WTC11 (cell line): Measurements from ENCODE around the gene RASGEF1C. TPM values are rescaled to one million over a fixed set of nuclear protein-coding genes. Genes with fewer than 3 reads are reported as not detected.

Experiments
- ATAC-seq: fragments of 200-7000 bp; cut with Tn5 transposase; 2 replicates; pipeline ENCODE4 v1.10.0; 2021; ENCODE audit warnings: mild to moderate bottlenecking, moderate library complexity
- CTCF ChIA-PET: fragments of 300-600 bp; sonication (Branson Sonifier 250); formaldehyde crosslinking; loops from one replicate; lab custom pipeline; 2021; ENCODE audit warnings: antibody characterized with exemption; lab: Charles Lee
- POLR2A ChIA-PET: fragments of 350-600 bp; sonication (Branson Sonifier 250); formaldehyde crosslinking; loops from one replicate; lab custom pipeline; 2021; ENCODE audit warnings: antibody characterized with exemption; lab: Charles Lee
- DNase-seq: peaks from one replicate; pipeline ENCODE4 v3.0.0; 2021; ENCODE audit warnings: low spot score
- H3K27ac Mint-ChIP-seq: 2 replicates; pipeline ENCODE4 v1.8.0; 2021; ENCODE audit warnings: mixed read lengths
- H3K27me3 Mint-ChIP-seq: 2 replicates; pipeline ENCODE4 v1.8.0; 2021; ENCODE audit warnings: low read depth, mild to moderate bottlenecking, moderate library complexity, mixed read lengths
- H3K36me3 Mint-ChIP-seq: 2 replicates; pipeline ENCODE4 v1.8.0; 2021; ENCODE audit warnings: mixed read lengths
- H3K4me1 Mint-ChIP-seq: 2 replicates; pipeline ENCODE4 v1.8.0; 2022; ENCODE audit warnings: mixed read lengths
- H3K4me3 Mint-ChIP-seq: 2 replicates; pipeline ENCODE4 v1.8.0; 2021; ENCODE audit warnings: mild to moderate bottlenecking, moderate library complexity, mixed read lengths
- H3K9me3 Mint-ChIP-seq: 2 replicates; pipeline ENCODE4 v1.8.0; 2021; ENCODE audit warnings: mixed read lengths
- ATF1 ChIP-seq: sonication (generic); formaldehyde crosslinking; IDR thresholded peaks from 2 replicates; pipeline ENCODE4 v1.8.1; 2023; ENCODE audit warnings: mild to moderate bottlenecking, moderate library complexity, missing genetic modification reagents
- JUN ChIP-seq: sonication (generic); formaldehyde crosslinking; IDR thresholded peaks from 2 replicates; pipeline ENCODE4 v1.8.0; 2023; ENCODE audit warnings: mild to moderate bottlenecking, missing genetic modification reagents
- MYBL2 ChIP-seq: sonication (generic); formaldehyde crosslinking; IDR thresholded peaks from 2 replicates; pipeline ENCODE4 v1.8.1; 2023; ENCODE audit warnings: mild to moderate bottlenecking, moderate library complexity, missing genetic modification reagents
- SMAD3 ChIP-seq: sonication (generic); formaldehyde crosslinking; IDR thresholded peaks from 2 replicates; pipeline ENCODE4 v1.8.0; 2022; ENCODE audit warnings: missing genetic modification reagents, mild to moderate bottlenecking, borderline replicate concordance
- SOX15 ChIP-seq: fragments of 250-450 bp; sonication (Bioruptor Pico); IDR thresholded peaks from 2 replicates; pipeline ENCODE4 v1.9.0; 2021; ENCODE audit warnings: mild to moderate bottlenecking
- TEAD4 ChIP-seq: sonication (generic); formaldehyde crosslinking; IDR thresholded peaks from 2 replicates; pipeline ENCODE4 v1.8.0; 2022; ENCODE audit warnings: mild to moderate bottlenecking, missing genetic modification reagents
- ZNF121 ChIP-seq: sonication (generic); formaldehyde crosslinking; IDR thresholded peaks from 2 replicates; pipeline ENCODE4 v1.8.0; 2023; ENCODE audit warnings: missing genetic modification reagents
- ZNF138 ChIP-seq: sonication (generic); formaldehyde crosslinking; conservative IDR thresholded peaks from 2 replicates; pipeline ENCODE4 v1.8.1; 2022; ENCODE audit warnings: mild to moderate bottlenecking, moderate library complexity, missing genetic modification reagents
- ZNF263 ChIP-seq: sonication (generic); formaldehyde crosslinking; IDR thresholded peaks from 2 replicates; pipeline ENCODE4 v1.8.1; 2022; ENCODE audit warnings: low read depth, mild to moderate bottlenecking, moderate library complexity, missing genetic modification reagents
- ZNF416 ChIP-seq: fragments of 250-450 bp; sonication (Bioruptor Pico); IDR thresholded peaks from 2 replicates; pipeline ENCODE4 v1.9.0; 2021; ENCODE audit warnings: mild to moderate bottlenecking, inconsistent platforms
- ZNF423 ChIP-seq: fragments of 250-450 bp; sonication (Bioruptor Pico); IDR thresholded peaks from 2 replicates; pipeline ENCODE4 v2.1.2; 2022; ENCODE audit warnings: mild to moderate bottlenecking, moderate library complexity
- total RNA-seq: library from RNA; stranded (reverse); gene quantifications from 3 replicates; pipeline ENCODE4 v1.2.3, GENCODE V29; 2021
- TF ChIP-seq, protein P1 (sequence below): sonication (generic); formaldehyde crosslinking; IDR thresholded peaks from 2 replicates; pipeline ENCODE4 v1.8.0; 2023; ENCODE audit warnings: missing genetic modification reagents, mild to moderate bottlenecking, borderline replicate concordance
- TF ChIP-seq, protein P2 (sequence below): sonication (generic); formaldehyde crosslinking; IDR thresholded peaks from 2 replicates; pipeline ENCODE4 v1.8.1; 2023; ENCODE audit warnings: mild to moderate bottlenecking, missing genetic modification reagents
- TF ChIP-seq, protein P3 (sequence below): fragments of 250-450 bp; sonication (Bioruptor Pico); IDR thresholded peaks from 2 replicates; pipeline ENCODE4 v1.8.0; 2021; ENCODE audit warnings: mild to moderate bottlenecking
- TF ChIP-seq, protein P4 (sequence below): sonication (generic); formaldehyde crosslinking; IDR thresholded peaks from 2 replicates; pipeline ENCODE4 v1.8.0; 2023; ENCODE audit warnings: mild to moderate bottlenecking, missing genetic modification reagents
- TF ChIP-seq, protein P5 (sequence below): fragments of 250-450 bp; sonication (Bioruptor Pico); IDR thresholded peaks from 2 replicates; pipeline ENCODE4 v1.9.0; 2021; ENCODE audit warnings: mild to moderate bottlenecking, borderline replicate concordance
- TF ChIP-seq, protein P6 (sequence below): sonication (generic); formaldehyde crosslinking; IDR thresholded peaks from 2 replicates; pipeline ENCODE4 v1.8.0; 2022; ENCODE audit warnings: mild to moderate bottlenecking, missing genetic modification reagents
- TF ChIP-seq, protein P7 (sequence below): sonication (generic); formaldehyde crosslinking; IDR thresholded peaks from 2 replicates; pipeline ENCODE4 v1.8.1; 2023; ENCODE audit warnings: mild to moderate bottlenecking, moderate library complexity, missing genetic modification reagents

The RASGEF1C gene
- total RNA-seq, 1 experiment from 2014 or later: 0.96 TPM

DNA sequence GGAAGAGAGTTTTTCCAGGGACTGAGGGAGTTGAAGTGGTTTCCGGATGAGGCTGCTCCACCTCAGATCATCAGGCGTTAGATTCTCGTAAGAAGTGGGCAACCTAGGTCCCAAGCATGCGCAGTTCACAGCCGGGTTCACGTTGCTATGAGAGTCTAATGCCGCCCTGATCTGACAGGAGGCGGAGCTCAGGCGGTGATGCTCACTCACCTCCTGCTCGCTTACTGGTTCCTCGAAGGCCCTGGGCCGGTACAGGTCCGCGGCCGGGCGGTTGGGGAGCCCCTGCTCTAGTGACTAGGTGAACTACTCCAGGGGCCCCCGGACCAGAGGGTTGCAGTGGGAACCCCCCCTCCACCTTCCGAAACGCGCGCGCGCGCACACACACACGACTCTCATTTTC is 136.5 kb downstream of the RASGEF1C start (continued):
- no peak for TF ChIP-seq ZNF416
- TF ChIP-seq ATF1 (CRISPR knock-in tag): no peak
- TF ChIP-seq ZNF121: no peak
- TF ChIP-seq SMAD3 (CRISPR knock-in tag): no peak
- no peak for TF ChIP-seq JUN (CRISPR knock-in tag)
- TF ChIP-seq, protein P1, sequence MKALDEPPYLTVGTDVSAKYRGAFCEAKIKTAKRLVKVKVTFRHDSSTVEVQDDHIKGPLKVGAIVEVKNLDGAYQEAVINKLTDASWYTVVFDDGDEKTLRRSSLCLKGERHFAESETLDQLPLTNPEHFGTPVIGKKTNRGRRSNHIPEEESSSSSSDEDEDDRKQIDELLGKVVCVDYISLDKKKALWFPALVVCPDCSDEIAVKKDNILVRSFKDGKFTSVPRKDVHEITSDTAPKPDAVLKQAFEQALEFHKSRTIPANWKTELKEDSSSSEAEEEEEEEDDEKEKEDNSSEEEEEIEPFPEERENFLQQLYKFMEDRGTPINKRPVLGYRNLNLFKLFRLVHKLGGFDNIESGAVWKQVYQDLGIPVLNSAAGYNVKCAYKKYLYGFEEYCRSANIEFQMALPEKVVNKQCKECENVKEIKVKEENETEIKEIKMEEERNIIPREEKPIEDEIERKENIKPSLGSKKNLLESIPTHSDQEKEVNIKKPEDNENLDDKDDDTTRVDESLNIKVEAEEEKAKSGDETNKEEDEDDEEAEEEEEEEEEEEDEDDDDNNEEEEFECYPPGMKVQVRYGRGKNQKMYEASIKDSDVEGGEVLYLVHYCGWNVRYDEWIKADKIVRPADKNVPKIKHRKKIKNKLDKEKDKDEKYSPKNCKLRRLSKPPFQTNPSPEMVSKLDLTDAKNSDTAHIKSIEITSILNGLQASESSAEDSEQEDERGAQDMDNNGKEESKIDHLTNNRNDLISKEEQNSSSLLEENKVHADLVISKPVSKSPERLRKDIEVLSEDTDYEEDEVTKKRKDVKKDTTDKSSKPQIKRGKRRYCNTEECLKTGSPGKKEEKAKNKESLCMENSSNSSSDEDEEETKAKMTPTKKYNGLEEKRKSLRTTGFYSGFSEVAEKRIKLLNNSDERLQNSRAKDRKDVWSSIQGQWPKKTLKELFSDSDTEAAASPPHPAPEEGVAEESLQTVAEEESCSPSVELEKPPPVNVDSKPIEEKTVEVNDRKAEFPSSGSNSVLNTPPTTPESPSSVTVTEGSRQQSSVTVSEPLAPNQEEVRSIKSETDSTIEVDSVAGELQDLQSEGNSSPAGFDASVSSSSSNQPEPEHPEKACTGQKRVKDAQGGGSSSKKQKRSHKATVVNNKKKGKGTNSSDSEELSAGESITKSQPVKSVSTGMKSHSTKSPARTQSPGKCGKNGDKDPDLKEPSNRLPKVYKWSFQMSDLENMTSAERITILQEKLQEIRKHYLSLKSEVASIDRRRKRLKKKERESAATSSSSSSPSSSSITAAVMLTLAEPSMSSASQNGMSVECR: no peak
- TF ChIP-seq ZNF423: no peak
- TF ChIP-seq, protein P2, sequence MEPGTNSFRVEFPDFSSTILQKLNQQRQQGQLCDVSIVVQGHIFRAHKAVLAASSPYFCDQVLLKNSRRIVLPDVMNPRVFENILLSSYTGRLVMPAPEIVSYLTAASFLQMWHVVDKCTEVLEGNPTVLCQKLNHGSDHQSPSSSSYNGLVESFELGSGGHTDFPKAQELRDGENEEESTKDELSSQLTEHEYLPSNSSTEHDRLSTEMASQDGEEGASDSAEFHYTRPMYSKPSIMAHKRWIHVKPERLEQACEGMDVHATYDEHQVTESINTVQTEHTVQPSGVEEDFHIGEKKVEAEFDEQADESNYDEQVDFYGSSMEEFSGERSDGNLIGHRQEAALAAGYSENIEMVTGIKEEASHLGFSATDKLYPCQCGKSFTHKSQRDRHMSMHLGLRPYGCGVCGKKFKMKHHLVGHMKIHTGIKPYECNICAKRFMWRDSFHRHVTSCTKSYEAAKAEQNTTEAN (CRISPR knock-in tag): no peak
- TF ChIP-seq, protein P3, sequence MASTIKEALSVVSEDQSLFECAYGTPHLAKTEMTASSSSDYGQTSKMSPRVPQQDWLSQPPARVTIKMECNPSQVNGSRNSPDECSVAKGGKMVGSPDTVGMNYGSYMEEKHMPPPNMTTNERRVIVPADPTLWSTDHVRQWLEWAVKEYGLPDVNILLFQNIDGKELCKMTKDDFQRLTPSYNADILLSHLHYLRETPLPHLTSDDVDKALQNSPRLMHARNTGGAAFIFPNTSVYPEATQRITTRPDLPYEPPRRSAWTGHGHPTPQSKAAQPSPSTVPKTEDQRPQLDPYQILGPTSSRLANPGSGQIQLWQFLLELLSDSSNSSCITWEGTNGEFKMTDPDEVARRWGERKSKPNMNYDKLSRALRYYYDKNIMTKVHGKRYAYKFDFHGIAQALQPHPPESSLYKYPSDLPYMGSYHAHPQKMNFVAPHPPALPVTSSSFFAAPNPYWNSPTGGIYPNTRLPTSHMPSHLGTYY (CRISPR knock-in tag): no peak

DNA sequence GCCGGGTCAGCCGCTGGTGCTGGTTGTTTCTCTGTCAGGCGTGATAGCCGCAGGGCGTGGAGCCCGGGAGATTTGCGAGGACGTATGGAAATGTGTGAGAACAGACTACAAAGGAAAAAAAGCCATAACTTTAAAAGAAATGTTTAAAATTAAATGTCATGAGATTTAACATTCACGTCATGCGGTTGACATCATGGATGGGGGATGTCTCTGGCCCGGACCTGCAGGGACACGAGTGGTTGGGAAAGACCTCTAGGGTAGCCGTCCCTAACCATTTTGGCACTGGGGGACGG is 136.8 kb downstream of the RASGEF1C start:
- DNase-seq: no peak
- ATAC-seq: no peak
- Mint-ChIP-seq H3K4me3 (peak overlapping the region; percentile 32; the same call in 1 of the 2 replicates), H3K36me3 (peaks cover 13% of the 10 kb centered on the region), H3K27ac (no peak overlapping the region), H3K27me3 (peaks cover 40% of the 10 kb centered on the region), H3K9me3 (peaks cover 13% of the 10 kb centered on the region), H3K4me1 (peaks cover 39% of the 10 kb centered on the region)
- CTCF ChIA-PET: no interaction called here
- POLR2A ChIA-PET: no interaction called here
- no peak for TF ChIP-seq SOX15 (CRISPR knock-in tag)
- TF ChIP-seq, protein P2 (CRISPR knock-in tag): peak; percentile 97
- TF ChIP-seq MYBL2 (CRISPR knock-in tag): peak; percentile 96; the same call in 1 of the 2 replicates
- no peak for TF ChIP-seq ZNF263 (CRISPR knock-in tag)
- peak; percentile 93; the same call in 1 of the 2 replicates for TF ChIP-seq JUN (CRISPR knock-in tag)
- TF ChIP-seq, protein P4, sequence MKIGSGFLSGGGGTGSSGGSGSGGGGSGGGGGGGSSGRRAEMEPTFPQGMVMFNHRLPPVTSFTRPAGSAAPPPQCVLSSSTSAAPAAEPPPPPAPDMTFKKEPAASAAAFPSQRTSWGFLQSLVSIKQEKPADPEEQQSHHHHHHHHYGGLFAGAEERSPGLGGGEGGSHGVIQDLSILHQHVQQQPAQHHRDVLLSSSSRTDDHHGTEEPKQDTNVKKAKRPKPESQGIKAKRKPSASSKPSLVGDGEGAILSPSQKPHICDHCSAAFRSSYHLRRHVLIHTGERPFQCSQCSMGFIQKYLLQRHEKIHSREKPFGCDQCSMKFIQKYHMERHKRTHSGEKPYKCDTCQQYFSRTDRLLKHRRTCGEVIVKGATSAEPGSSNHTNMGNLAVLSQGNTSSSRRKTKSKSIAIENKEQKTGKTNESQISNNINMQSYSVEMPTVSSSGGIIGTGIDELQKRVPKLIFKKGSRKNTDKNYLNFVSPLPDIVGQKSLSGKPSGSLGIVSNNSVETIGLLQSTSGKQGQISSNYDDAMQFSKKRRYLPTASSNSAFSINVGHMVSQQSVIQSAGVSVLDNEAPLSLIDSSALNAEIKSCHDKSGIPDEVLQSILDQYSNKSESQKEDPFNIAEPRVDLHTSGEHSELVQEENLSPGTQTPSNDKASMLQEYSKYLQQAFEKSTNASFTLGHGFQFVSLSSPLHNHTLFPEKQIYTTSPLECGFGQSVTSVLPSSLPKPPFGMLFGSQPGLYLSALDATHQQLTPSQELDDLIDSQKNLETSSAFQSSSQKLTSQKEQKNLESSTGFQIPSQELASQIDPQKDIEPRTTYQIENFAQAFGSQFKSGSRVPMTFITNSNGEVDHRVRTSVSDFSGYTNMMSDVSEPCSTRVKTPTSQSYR (CRISPR knock-in tag): peak; percentile 93; the same call in 1 of the 2 replicates
- TF ChIP-seq TEAD4: 0 out of 2 replicates have a peak, but pooled peaks have one; percentile 86
- TF ChIP-seq, protein P5, sequence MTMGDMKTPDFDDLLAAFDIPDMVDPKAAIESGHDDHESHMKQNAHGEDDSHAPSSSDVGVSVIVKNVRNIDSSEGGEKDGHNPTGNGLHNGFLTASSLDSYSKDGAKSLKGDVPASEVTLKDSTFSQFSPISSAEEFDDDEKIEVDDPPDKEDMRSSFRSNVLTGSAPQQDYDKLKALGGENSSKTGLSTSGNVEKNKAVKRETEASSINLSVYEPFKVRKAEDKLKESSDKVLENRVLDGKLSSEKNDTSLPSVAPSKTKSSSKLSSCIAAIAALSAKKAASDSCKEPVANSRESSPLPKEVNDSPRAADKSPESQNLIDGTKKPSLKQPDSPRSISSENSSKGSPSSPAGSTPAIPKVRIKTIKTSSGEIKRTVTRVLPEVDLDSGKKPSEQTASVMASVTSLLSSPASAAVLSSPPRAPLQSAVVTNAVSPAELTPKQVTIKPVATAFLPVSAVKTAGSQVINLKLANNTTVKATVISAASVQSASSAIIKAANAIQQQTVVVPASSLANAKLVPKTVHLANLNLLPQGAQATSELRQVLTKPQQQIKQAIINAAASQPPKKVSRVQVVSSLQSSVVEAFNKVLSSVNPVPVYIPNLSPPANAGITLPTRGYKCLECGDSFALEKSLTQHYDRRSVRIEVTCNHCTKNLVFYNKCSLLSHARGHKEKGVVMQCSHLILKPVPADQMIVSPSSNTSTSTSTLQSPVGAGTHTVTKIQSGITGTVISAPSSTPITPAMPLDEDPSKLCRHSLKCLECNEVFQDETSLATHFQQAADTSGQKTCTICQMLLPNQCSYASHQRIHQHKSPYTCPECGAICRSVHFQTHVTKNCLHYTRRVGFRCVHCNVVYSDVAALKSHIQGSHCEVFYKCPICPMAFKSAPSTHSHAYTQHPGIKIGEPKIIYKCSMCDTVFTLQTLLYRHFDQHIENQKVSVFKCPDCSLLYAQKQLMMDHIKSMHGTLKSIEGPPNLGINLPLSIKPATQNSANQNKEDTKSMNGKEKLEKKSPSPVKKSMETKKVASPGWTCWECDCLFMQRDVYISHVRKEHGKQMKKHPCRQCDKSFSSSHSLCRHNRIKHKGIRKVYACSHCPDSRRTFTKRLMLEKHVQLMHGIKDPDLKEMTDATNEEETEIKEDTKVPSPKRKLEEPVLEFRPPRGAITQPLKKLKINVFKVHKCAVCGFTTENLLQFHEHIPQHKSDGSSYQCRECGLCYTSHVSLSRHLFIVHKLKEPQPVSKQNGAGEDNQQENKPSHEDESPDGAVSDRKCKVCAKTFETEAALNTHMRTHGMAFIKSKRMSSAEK (CRISPR knock-in tag): peak; percentile 79; the same call in 1 of the 2 replicates
- TF ChIP-seq ZNF138 (CRISPR knock-in tag): no peak
- TF ChIP-seq, protein P6, sequence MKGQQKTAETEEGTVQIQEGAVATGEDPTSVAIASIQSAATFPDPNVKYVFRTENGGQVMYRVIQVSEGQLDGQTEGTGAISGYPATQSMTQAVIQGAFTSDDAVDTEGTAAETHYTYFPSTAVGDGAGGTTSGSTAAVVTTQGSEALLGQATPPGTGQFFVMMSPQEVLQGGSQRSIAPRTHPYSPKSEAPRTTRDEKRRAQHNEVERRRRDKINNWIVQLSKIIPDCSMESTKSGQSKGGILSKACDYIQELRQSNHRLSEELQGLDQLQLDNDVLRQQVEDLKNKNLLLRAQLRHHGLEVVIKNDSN (CRISPR knock-in tag): peak; percentile 73; the same call in 1 of the 2 replicates
- TF ChIP-seq, protein P7, sequence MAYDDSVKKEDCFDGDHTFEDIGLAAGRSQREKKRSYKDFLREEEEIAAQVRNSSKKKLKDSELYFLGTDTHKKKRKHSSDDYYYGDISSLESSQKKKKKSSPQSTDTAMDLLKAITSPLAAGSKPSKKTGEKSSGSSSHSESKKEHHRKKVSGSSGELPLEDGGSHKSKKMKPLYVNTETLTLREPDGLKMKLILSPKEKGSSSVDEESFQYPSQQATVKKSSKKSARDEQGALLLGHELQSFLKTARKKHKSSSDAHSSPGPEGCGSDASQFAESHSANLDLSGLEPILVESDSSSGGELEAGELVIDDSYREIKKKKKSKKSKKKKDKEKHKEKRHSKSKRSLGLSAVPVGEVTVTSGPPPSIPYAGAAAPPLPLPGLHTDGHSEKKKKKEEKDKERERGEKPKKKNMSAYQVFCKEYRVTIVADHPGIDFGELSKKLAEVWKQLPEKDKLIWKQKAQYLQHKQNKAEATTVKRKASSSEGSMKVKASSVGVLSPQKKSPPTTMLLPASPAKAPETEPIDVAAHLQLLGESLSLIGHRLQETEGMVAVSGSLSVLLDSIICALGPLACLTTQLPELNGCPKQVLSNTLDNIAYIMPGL: 0 out of 2 replicates have a peak, but pooled peaks have one; percentile 9
